Liver (tissue), 10 donors: ENCODE measurements around the gene COL9A3. TPM values are rescaled to one million over a fixed set of nuclear protein-coding genes. Genes with fewer than 3 reads are reported as not detected.

Experiments
- DNase-seq: peaks from one replicate; pipeline ENCODE4 v3.0.0-alpha.2; 2017; ENCODE audit warnings: low spot score
- H3K27ac ChIP-seq, 2 donors: one replicate each; pipeline ENCODE4 v1.7.0; 2013; ENCODE audit warnings: inconsistent platforms in 2 of 2, low read length in 2 of 2, control low read depth in 1 of 2, low read depth in 1 of 2, mild to moderate bottlenecking in 1 of 2
- H3K27me3 ChIP-seq, 4 donors: one replicate each; pipeline versions ENCODE4 v1.6.1 to v1.7.0; 2013; ENCODE audit warnings: low read length in 3 of 4, inconsistent platforms in 1 of 4, mild to moderate bottlenecking in 1 of 4, moderate library complexity in 1 of 4; ENCODE audit not compliant: control insufficient read depth in 4 of 4, insufficient read depth in 4 of 4
- H3K36me3 ChIP-seq, 4 donors: one replicate each; pipeline versions ENCODE4 v1.6.1 to v1.7.0; 2013; ENCODE audit warnings: low read length in 3 of 4, mild to moderate bottlenecking in 3 of 4, low read depth in 1 of 4, moderate library complexity in 1 of 4; ENCODE audit not compliant: control insufficient read depth in 4 of 4, insufficient read depth in 3 of 4
- H3K4me1 ChIP-seq, 4 donors: one replicate each; pipeline versions ENCODE4 v1.6.1 to v1.7.0; 2013; ENCODE audit warnings: low read length in 3 of 4, mild to moderate bottlenecking in 3 of 4, moderate library complexity in 1 of 4; ENCODE audit not compliant: control insufficient read depth in 4 of 4, insufficient read depth in 4 of 4
- H3K4me3 ChIP-seq, 3 donors: one replicate each; pipeline versions ENCODE4 v1.6.1 to v1.7.0; 2013; ENCODE audit warnings: low read length in 3 of 3, control low read depth in 1 of 3, low read depth in 1 of 3, mild to moderate bottlenecking in 1 of 3
- H3K9ac ChIP-seq, 2 donors: one replicate each; pipeline ENCODE4 v1.7.0; 2013; ENCODE audit warnings: low read length in 2 of 2, mild to moderate bottlenecking in 2 of 2, moderate library complexity in 2 of 2, control low read depth in 1 of 2, low read depth in 1 of 2
- H3K9me3 ChIP-seq, 4 donors: one replicate each; pipeline versions ENCODE4 v1.6.1 to v1.7.0; 2013; ENCODE audit warnings: low read length in 3 of 4; ENCODE audit not compliant: control insufficient read depth in 4 of 4
- CTCF ChIP-seq: fragments of 150-350 bp; IDR thresholded peaks from 2 replicates; pipeline ENCODE4 v1.5.1; 2017; ENCODE audit warnings: improper control_type of control experiment, low read depth, low read length; ENCODE audit not compliant: missing input control
- EGR1 ChIP-seq, 2 donors: IDR thresholded peaks; 2 replicates each; pipeline ENCODE4 v1.6.1; 2016 to 2018; ENCODE audit warnings: antibody characterized with exemption in 2 of 2, low read depth in 2 of 2
- FOXA1 ChIP-seq: IDR thresholded peaks from 2 replicates; pipeline ENCODE4 v1.6.1; 2016; ENCODE audit warnings: antibody characterized with exemption
- FOXA2 ChIP-seq: IDR thresholded peaks from 2 replicates; pipeline ENCODE4 v1.6.1; 2016; ENCODE audit warnings: antibody characterized with exemption
- GABPA ChIP-seq, 2 donors: IDR thresholded peaks in 1 of 2; conservative IDR thresholded peaks in 1 of 2; 2 replicates each; pipeline ENCODE4 v1.6.1; 2016; ENCODE audit warnings: antibody characterized with exemption in 2 of 2, mild to moderate bottlenecking in 1 of 2, moderate library complexity in 1 of 2
- HNF4A ChIP-seq, 2 donors: conservative IDR thresholded peaks; 2 replicates each; pipeline ENCODE4 v1.6.1; 2016; ENCODE audit warnings: antibody characterized with exemption in 2 of 2, mild to moderate bottlenecking in 2 of 2
- HNF4G ChIP-seq: IDR thresholded peaks from 2 replicates; pipeline ENCODE4 v1.6.1; 2016; ENCODE audit warnings: antibody characterized with exemption
- JUND ChIP-seq, 2 donors: IDR thresholded peaks; 2 replicates each; pipeline ENCODE4 v1.6.1; 2016; ENCODE audit warnings: antibody characterized with exemption in 2 of 2
- MAX ChIP-seq: IDR thresholded peaks from 2 replicates; pipeline ENCODE4 v1.6.1; 2016; ENCODE audit warnings: antibody characterized with exemption
- NR2F2 ChIP-seq: IDR thresholded peaks from 2 replicates; pipeline ENCODE4 v1.6.1; 2016; ENCODE audit warnings: antibody characterized with exemption
- RAD21 ChIP-seq, 2 donors: IDR thresholded peaks; 2 replicates each; pipeline ENCODE4 v1.6.1; 2016; ENCODE audit warnings: antibody characterized with exemption in 2 of 2, mild to moderate bottlenecking in 2 of 2
- RXRA ChIP-seq, 2 donors: IDR thresholded peaks; 2 replicates each; pipeline ENCODE4 v1.6.1; 2017 to 2018; ENCODE audit warnings: antibody characterized with exemption in 2 of 2, mild to moderate bottlenecking in 1 of 2
- SP1 ChIP-seq: IDR thresholded peaks from 2 replicates; pipeline ENCODE4 v1.6.1; 2018; ENCODE audit warnings: antibody characterized with exemption, mild to moderate bottlenecking
- TAF1 ChIP-seq: conservative IDR thresholded peaks from 2 replicates; pipeline ENCODE4 v1.6.1; 2016; ENCODE audit warnings: antibody characterized with exemption, mild to moderate bottlenecking
- YY1 ChIP-seq: IDR thresholded peaks from 2 replicates; pipeline ENCODE4 v1.6.1; 2016; ENCODE audit warnings: antibody characterized with exemption, mild to moderate bottlenecking
- WGBS: extraction: QIAGEN DNeasy Blood & Tissue Kit; methylation state at CpG from one replicate; pipeline ENCODE4 v1.1.7; 2013; 5-methylcytosine and 5-hydroxymethylcytosine counted together
- polyA plus RNA-seq, 2 donors: library from polyadenylated mRNA; stranded (reverse) in 1 of 2; unstranded in 1 of 2; fragments of 200-250 nt in 1 of 2; fragments of >200 nt in 1 of 2; fragmentation: Nextera tagmentation in 1 of 2; extraction: Ambion mirVana in 1 of 2; gene quantifications; one replicate each; pipeline versions ENCODE4 v1.2.1 to v1.2.3, GENCODE V29; 2013 to 2015
- small RNA-seq: library from RNA; depleted of rRNA; stranded (forward); fragments of <200 nt; gene quantifications from one replicate; pipeline ENCODE3, GENCODE V24; 2014
- total RNA-seq, 2 donors: library from RNA; depleted of rRNA; stranded (reverse); fragments of >200 nt; gene quantifications; one replicate each; pipeline ENCODE4 v1.2.3, GENCODE V29; 2014
- donor health status: healthy.
- donor health status: healthy.
- donor health status: healthy.
- donor health status: healthy.
- donor health status: healthy.

Gene COL9A3
- total and polyA plus RNA-seq, 4 donors = 0.92 to 2.0 (median 1.1) TPM

- TF ChIP-seq SP1 (no peak), HNF4A (conservative IDR thresholded peaks at IDR 0.05) (no peak), FOXA1 (no peak), RXRA (IDR thresholded peaks at IDR 0.05) (no peak), RAD21 (IDR thresholded peaks at IDR 0.05) (no peak), TAF1 (no peak), HNF4G (no peak), JUND (IDR thresholded peaks at IDR 0.05) (no peak), NR2F2 (no peak), FOXA2 (no peak), MAX (no peak), GABPA (IDR thresholded peaks at IDR 0.05 in 1 of 2, conservative IDR thresholded peaks at IDR 0.05 in 1 of 2) (no peak), CTCF (no peak), YY1 (no peak)
- Histone ChIP-seq H3K36me3 (peaks cover 16 to 62% (median 49%) of the 10 kb centered on the region in 4 donors), H3K9me3 (no peaks in the 10 kb centered on the region), H3K4me1 (peaks cover 2 to 32% (median 25%) of the 10 kb centered on the region in 4 donors), H3K27ac (no peak overlapping the region), H3K27me3 (no peaks in the 10 kb centered on the region), H3K9ac (no peak overlapping the region), H3K4me3 (no peak overlapping the region)
- WGBS = 95% methylated on average over 9 of the region's 9 CpGs
- no peak for DNase-seq
Measured at GRCh38 chr20:62889871-62890270, 73.0 kb downstream of the COL9A3 start.

DNA sequence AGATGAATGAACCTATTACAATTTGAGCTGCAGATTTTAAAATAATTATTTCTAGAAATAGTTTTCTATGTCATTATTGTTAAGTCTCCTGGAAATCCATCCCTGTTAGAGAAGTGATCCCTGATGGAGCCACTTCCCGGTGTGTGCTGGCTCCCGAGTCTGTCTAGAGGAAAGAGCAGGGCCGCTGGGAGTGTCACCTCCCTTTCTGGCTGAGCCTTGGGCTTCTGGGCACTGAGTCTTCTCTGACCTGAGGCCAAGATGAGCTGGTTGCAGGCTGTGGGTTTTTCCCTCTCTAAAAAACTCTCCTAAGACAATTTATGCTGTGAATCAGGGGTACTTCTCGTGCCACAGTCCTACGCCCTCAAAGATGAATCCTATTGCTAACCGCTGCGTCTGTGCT, 73.6 kb downstream of the COL9A3 start:
- H3K9me3 ChIP-seq = no peaks in the 10 kb centered on the region
- 90% methylated on average over 7 of the region's 7 CpGs for WGBS
- H3K27me3 ChIP-seq = no peaks in the 10 kb centered on the region
- peaks cover 2 to 32% (median 25%) of the 10 kb centered on the region in 4 donors for H3K4me1 ChIP-seq
- no peak overlapping the region for H3K9ac ChIP-seq
- no peak overlapping the region for H3K4me3 ChIP-seq
- no peak for TF ChIP-seq EGR1 (IDR thresholded peaks at IDR 0.05; ENCODE audit: low read depth in 2 of 2)
- peaks cover 16 to 67% (median 49%) of the 10 kb centered on the region in 4 donors for H3K36me3 ChIP-seq
- DNase-seq = no peak
- H3K27ac ChIP-seq = no peak overlapping the region

Small RNA genes within 50 kb of the gene (small RNA-seq; reads per million reads assigned to genes)
- not detected for gene DPH3P1

Other genes with a start within 250 kb of the COL9A3 start
- 1 to 10 TPM; 1.7 to 3.5 TPM for gene SLCO4A1, start 174.5 kb upstream of the COL9A3 start, total RNA-seq
- 1 to 10 TPM; 1.3 to 4.3 TPM for gene SLCO4A1, start 174.5 kb upstream of the COL9A3 start, polyA plus RNA-seq
- gene NTSR1, start 108.2 kb upstream of the COL9A3 start, total RNA-seq = under 1 TPM; 0.08 to 0.33 TPM
- under 1 TPM in 1 of 2 donors, not detected in 1; 0.03 TPM for gene NTSR1, start 108.2 kb upstream of the COL9A3 start, polyA plus RNA-seq
- gene MRGBP, start 20.6 kb upstream of the COL9A3 start, total RNA-seq = 1 to 10 TPM; 4.5 to 6.6 TPM
- 1 to 10 TPM; 5.2 to 6.8 TPM for gene MRGBP, start 20.6 kb upstream of the COL9A3 start, polyA plus RNA-seq
- gene OGFR, start 12.2 kb upstream of the COL9A3 start, total RNA-seq = 10 to 100 TPM; 22.8 to 59.4 TPM
- 10 to 100 TPM in 1 of 2 donors, 1 to 10 TPM in 1; 5.9 to 35.9 TPM for gene OGFR, start 12.2 kb upstream of the COL9A3 start, polyA plus RNA-seq
- 1 to 10 TPM; 2.0 to 3.8 TPM for gene TCFL5, start 44.8 kb downstream of the COL9A3 start, total RNA-seq
- 1 to 10 TPM in 1 of 2 donors, under 1 TPM in 1; 0.79 to 2.4 TPM for gene TCFL5, start 44.8 kb downstream of the COL9A3 start, polyA plus RNA-seq
- 10 to 100 TPM; 24.0 to 43.1 TPM for gene DIDO1, start 109.5 kb downstream of the COL9A3 start, total RNA-seq
- 10 to 100 TPM; 10.1 to 10.8 TPM for gene DIDO1, start 109.5 kb downstream of the COL9A3 start, polyA plus RNA-seq
- gene GID8, start 121.1 kb downstream of the COL9A3 start, total RNA-seq = 10 to 100 TPM; 17.9 to 23.6 TPM
- 10 to 100 TPM; 10.2 to 11.4 TPM for gene GID8, start 121.1 kb downstream of the COL9A3 start, polyA plus RNA-seq
- gene SLC17A9, start 135.7 kb downstream of the COL9A3 start, total RNA-seq = 10 to 100 TPM; 16.0 to 73.1 TPM
- gene SLC17A9, start 135.7 kb downstream of the COL9A3 start, polyA plus RNA-seq = 100 to 1,000 TPM in 1 of 2 donors, 10 to 100 TPM in 1; 56.0 to 138 TPM
- gene BHLHE23, start 189.9 kb downstream of the COL9A3 start, total RNA-seq = not detected
- gene BHLHE23, start 189.9 kb downstream of the COL9A3 start, polyA plus RNA-seq = not detected